GM21786 (cell line): ENCODE data around the gene IRX5.

Source experiments
- ATAC-seq: cut with Tn5 transposase; IDR thresholded peaks from one replicate; pipeline ENCODE4 v1.9.1; 2021; ENCODE audit not compliant: unreplicated experiment

The IRX5 gene

DNA sequence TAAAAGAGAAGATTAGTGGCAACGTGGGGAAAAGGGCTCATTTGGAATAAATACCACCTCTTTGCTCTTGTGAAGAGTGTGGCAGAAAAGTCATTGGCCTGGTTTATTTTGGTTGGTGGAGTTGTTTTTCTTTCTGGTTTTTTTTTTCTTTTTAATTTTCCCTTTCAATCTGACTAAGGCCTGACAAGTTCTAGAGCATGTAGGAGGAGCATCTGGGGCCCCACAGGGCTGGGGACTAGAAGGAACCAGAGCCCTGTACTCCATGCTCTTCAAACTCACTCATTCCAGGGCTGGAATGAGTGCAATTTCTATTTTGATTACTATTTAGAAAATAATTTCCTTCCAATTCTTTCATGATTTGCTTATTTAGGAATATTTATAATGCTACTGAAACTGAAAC is 13.3 kb downstream of the IRX5 start:
- no peak for ATAC-seq

DNA sequence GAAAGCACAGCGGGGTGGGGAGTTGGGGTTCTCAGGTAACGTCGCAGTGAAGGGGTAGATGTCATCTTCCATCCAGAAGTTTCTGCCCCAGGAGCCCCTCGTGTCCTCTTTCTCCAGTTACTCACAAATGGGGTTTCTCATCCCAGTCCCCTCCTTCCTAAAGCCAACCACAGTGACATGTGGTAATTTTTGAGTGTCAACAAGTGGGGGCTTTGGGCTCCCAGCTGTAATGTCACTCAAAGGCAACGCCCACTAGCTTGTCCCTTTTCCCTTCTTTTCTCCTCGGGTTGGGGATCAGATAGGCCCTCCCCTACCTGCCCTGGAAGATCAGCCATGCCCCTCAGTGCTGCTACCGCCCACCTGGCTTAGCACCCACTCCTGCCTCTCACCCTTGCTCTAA is 14.4 kb downstream of the IRX5 start:
- no peak for ATAC-seq

DNA sequence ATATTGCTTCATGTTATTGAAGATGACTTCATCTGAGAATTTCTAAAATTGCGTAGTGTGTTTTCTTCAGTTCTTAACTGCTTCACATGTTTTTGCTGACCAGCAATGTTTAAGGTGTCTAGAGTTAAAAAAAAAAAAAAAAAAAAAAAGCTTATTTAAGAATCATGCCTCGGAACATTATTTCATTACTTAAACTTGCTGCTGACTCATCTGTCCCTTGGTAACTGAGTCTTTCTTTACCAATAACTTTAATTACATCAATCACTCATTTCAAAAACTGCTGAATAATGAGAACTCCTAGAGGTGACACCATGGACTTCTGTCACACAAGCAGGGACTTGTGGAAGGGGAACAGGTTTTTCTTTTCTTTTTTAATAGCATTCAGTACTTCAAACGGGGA is 16.2 kb downstream of the IRX5 start:
- ATAC-seq = no peak

DNA sequence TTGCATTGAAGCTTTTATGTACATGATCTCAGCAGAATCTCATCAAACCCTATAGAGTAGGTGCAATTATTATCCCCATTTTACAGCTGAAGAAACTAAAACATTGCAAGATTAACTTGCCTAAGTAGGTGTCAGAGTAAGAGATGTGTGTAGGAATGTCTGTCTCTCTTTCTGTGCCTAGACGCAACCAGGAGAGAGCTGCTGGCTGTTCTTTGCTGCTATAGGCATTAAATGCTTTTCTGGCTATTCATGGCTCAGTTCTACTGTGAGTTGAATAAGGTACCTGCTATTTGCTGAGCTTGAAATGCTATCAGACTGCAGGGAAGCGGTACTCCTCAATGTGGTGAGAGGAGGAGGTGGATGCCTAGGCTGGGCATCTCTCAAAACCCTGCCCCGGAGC is 17.0 kb downstream of the IRX5 start:
- ATAC-seq = no peak

DNA sequence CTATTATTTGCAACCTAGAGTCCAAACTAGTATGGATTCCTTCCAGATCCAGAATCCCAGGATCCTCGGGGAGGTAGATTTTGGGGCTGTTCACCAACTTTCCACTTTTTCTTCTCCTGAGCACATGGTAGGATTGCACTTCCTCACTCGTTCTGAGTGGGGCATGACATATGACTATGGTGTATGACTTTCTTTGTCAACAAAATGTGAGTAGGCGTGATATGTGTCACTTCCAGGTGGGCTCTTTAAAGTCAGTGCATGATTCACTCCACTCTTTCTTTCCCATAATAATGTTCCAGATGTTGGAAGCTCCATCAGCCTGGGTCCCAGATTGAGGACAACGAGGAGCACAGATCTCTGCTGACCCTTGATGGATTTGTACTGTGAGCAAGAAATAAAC is 21.5 kb downstream of the IRX5 start:
- ATAC-seq = no peak

DNA sequence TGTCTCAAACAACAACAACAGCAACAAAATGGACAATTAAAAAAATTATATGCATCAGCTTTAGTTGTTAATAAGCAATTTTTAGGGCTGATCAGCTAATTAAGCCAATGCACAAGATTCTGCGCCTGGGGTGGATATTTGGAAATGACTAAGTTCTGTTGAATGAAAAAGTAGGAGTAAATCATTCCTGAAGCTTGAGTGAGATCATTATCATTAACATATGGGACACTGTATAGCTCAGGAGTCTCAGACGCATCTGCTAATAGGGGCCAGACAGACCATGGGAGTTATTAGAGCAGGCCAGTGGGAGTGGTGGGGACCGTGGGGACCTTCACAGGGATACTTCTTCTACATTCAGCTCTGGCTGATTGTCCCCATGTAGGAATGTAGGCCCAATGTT is 22.8 kb downstream of the IRX5 start:
- no peak for ATAC-seq

DNA sequence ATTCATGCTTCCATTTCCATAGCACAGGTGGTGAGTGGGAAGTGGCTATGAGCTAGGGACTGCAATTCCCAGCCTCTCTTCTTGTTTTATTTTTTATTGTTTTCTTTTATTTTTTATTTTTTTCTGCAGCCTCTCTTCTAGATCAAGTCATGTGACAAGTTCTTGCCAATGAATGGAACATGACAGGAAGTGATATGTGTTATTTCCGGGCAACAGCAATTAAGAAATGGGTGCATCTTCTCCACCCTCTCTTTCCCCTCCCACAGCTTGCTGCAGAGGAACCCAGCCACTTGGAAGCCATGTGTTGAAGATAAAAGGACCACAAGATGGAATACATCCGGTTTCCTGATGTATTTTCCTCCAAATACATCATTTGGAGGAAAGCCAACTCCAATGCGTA is 23.6 kb downstream of the IRX5 start:
- no peak for ATAC-seq

DNA sequence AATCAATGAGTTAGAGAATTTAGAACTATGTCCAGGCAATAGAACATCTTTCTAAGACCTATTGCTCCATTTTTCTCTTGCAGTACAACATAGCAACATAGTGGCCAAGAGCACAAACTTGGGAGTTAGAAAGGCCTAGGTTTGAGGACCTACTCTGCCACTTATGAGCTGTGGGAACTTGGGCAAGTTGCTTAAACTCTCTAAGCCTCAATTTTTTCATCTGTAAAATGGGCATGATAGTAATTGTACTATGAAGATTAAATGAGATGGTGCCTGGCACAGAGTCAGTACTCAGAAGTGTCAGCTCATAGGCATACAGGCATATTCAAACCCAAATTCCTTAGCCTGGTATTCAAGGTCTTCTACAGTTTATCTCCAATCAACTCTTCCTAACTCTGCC is 25.1 kb downstream of the IRX5 start:
- no peak for ATAC-seq

DNA sequence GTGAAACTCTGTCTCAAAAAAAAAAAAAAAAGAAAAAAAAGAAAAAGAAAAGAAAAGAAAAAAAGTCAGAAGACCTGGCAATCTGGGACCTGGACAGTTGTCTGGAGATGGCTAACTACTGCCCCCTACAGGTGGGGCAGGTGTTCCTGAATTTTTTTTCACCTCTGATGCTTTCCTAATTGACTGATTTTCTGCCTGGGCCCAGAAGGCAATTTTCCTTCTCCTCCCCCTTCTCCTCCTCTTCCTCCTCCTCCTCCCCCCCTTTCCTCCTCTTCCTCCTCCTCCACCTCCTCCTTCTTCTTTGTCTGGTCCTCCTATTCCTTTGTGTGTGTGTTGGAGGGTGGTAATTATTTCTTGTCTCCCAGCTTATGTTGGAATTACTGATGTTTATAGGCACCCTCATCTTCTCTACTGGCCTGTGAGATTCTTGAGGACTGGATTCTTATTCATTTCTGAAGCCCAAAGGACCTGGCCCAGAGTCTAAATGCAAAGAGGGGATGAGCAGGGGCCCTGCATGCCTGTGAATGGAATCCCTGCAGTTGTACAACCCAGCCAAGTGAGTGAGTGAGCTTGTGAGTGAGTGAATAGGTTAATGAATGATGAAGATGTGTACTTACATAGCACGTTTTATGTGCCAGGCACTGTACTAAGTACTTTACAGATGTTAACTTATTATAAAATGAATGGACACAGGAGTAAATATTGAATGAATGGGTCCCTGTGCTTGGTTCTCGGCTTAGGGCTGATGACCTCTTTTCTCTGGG is 26.9 kb downstream of the IRX5 start:
- ATAC-seq = no peak

DNA sequence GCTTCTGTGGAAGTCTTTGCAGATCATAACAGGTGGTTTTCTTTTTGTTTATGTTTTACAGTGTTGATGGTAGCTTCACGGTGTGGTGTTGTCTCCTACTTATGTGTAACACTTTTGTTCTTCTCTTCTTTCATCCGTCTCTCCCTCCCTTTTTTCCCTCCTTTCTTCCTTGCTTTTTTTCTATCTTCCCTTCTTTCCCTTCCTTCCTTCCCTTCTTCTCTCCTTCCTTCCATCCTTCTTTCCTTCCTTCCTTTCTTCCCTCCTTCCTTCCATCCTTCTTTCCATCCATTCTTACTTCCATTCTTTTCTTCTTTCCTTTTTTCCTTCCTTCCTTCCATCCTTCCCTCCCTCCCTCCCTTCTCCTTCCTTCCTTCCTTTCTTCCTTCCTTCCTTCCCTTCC is 31.4 kb downstream of the IRX5 start:
- ATAC-seq = no peak

DNA sequence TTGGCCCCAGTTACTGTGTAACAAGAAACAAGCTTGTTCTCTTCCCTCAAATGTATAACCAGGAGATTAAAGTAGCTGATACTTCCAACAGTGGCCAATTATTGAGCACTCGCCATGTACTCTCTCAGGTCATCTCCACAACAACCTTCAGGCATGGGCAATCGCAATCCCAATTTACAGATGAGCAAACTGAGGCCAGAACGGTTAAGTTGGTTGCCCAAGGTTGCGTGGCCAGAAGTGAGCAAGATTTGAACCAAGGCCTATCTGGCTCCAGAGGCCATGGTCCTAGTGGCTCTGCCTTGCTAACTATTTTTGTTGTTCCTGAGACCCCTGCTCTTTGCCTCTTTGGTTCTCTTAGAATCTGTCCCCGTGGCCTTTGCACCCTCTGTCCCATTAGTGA is 33.6 kb downstream of the IRX5 start:
- no peak for ATAC-seq

DNA sequence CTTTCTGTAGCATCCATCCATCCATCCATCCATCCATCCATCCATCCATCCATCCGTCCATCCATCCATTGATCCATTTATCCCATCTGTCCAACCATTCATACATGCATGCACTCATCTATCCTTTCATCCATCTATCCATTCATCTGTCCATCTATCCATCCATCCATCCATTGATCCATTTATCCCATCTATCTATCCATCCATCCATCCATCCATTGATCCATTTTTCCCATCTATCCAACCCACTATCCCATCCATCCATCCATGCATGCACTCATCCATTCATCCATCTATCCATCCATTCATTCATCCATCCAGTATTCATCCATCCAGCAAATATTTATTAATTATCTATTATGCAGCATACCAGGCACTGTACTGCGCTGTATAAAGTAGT is 34.8 kb downstream of the IRX5 start:
- no peak for ATAC-seq

DNA sequence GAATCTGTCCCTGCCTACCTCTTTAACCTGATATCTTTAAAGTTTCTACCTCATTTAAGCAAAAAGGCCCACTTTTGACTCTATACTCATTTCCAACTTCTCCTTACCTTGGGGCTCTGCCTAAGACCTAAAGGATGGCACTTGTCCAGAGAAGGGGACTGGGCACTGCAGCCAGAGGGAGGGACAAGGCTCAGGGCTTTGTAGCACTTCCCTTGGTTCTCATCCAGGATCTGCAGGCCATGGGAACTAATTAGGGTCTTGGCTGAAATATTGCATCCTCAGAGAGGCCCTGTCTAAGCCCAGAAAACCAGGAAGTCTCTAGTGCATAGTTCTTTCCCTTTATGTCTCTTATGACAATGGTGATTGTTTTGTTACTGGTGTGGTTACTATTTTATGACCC is 37.3 kb downstream of the IRX5 start:
- no peak for ATAC-seq

DNA sequence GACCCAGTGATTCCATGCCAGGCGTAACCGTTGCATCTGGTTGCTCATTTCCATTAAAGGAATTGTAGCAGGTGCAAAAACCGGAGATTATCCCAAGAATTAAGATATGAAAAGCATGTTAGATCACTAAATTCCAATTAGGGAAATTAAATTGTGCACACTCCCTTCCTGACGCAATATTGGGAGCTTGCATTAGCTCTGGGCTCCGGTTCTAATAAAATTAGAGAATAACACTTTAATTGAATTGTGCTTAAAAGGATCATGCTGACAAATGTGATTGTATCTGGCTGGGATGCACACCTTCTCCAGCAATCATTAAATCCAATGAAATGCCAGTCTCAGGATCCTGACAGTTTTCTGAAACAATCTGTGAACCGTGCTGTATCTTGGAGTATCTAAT is 38.1 kb downstream of the IRX5 start:
- no peak for ATAC-seq

DNA sequence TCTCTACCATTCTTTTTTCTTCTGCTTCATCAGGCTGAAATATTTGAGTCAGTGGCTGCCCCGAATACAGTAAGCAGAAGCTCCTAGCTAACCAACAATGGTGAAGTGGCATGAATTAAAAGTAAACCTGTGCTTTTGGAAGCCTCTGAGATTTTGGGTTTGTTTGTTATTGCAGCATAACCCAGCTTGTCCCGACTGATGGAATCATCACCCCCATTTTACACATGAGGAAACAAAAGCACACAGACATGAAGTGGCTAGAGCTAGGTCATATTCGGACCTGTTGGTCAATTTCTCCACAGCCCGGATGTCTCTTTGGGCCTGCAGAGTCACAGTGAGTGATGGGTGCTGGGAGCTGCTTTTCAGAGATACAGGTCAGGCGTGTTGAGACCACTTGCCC is 39.4 kb downstream of the IRX5 start:
- ATAC-seq = no peak

DNA sequence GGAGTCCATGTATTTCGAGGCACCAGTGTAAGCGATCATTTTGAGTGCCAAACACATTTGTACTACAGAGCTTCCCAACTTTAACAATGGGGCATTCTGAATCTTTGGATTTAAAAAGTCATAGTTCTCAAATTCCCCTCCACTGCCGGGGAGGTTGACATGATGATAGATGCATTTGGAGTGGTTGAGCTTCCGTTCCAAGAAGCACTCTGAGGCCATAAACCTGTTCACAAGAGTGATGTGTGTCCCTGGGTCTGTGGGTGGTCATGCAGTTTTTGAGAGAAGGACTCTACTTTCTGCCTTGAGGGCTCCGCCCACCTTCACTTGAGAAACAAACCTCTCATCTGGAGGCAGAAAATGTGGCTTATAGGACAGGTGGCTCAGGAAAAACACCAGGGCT is 43.7 kb downstream of the IRX5 start:
- ATAC-seq = no peak

DNA sequence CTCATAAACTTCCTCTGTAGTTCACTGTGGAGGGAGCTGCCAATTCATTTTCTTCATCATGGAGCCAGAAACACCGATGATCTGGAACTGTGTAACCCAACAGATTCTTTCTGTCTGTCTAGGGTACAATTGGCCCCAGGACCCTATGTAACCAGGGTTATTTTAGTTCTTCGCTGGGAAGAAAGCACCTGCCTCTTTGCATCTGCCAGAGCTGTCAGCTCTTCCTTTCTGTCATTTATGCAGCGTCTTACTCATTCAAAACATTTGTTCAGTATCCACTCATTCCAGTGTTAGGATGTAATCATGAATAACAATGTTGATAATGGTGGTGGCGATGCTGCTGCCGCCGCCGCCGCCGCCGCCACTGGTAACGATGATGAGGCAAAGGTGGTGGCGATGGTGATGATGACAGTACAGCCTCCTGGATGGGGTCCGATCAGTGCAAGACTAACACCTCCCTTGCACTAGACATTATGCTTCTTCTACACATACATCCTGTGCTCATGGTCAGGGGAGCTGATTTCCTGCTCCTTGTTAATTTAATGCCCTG is 46.1 kb downstream of the IRX5 start:
- no peak for ATAC-seq

DNA sequence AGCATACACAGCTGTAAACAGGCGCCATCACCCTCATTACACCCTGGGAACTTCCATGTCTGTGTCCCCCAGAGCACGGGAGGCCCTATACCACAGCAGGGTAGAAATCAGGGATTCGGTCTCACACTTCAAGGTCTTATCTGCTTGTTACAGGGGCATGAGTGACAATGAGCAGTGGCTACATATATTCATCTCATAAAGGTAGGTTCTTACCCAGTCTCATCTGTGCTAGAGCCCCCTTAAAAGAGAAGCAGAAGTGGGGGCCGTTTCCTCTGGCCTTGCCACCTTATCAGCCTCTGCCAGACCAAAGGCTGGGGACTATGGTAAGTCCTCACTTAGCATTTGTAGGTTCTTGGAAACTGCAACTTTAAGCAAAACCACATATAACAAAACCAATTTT is 46.5 kb downstream of the IRX5 start:
- no peak for ATAC-seq

DNA sequence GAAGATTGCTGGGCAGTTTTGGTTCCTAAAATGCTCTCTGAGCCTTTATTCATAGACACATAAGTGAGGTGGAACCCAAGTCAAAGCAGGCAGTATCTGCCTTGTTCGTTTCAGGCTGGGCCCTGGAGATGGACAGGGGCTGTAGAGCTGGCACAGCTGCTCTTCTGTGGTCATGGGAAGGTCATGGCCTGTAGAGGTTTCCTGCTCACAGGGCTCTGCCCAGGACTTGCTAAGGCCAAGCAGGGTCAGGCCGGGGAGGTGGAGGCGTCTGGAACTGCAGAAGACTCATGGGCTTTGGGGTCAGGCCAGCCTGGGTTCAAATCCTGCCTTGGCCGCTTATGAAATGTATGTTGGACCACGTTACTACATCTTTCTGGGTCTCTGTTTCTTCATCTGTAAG is 50.2 kb downstream of the IRX5 start:
- no peak for ATAC-seq
